HG03457 (cell line): ENCODE results near the gene CSGALNACT2.

Experiments used
- ATAC-seq: cut with Tn5 transposase; IDR thresholded peaks from one replicate; pipeline ENCODE4 v1.9.1; 2021; ENCODE audit warnings: moderate number of reproducible peaks; ENCODE audit not compliant: unreplicated experiment

The CSGALNACT2 gene

DNA sequence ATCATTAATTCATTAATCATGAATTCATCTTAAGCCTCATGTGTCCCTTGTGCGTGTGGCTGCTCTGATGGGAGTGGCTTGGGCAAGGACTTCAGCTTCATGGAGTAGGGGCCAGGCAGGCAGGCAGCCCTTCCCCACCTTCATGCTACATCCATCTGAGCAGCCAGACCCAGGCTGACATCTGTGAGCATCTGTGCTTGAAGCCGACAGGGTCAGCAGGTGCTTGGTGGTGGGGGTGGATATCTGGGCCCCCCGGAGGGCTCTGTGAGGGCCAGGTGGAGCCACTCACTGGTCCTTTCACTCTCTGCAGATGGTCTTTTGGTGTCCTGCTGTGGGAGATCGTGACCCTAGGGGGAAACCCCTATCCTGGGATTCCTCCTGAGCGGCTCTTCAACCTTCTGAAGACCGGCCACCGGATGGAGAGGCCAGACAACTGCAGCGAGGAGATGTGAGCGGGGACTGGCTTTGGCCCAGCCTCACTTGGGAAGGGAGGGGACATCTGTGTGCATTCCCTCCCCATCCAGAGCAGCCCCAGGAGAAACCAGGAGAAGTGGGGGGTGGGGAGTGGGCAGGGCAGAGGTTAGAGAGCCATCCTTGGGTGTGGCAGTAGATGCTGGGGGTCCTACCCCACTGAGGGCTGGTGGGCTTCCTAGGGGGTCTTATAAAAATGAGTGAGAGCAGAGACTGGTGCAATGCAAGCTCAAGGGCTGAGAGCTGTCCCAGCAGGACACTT, 14.7 kb upstream of the CSGALNACT2 start:
- no peak for ATAC-seq

DNA sequence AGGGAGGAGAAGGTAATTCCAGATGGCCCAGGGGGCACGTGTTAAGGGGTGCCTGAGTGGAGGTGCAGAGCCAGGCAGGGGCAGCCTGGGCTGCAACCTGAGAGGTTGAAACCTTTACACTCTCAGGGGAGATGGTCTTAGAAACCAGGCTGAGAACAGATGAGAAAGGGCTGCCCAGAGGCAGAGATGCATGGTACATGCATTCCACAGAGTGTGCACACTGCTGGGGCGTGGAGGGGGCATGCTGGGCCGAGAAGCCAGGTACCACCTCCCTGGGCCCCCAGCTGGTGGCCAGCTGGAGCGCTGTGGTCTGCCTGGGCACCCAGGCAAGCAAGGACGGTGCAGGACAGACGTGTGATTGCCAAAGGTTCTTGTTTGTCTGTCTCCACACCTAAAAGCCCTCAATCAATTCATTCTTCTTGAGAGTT, 14.1 kb upstream of the CSGALNACT2 start:
- ATAC-seq, result no peak

DNA sequence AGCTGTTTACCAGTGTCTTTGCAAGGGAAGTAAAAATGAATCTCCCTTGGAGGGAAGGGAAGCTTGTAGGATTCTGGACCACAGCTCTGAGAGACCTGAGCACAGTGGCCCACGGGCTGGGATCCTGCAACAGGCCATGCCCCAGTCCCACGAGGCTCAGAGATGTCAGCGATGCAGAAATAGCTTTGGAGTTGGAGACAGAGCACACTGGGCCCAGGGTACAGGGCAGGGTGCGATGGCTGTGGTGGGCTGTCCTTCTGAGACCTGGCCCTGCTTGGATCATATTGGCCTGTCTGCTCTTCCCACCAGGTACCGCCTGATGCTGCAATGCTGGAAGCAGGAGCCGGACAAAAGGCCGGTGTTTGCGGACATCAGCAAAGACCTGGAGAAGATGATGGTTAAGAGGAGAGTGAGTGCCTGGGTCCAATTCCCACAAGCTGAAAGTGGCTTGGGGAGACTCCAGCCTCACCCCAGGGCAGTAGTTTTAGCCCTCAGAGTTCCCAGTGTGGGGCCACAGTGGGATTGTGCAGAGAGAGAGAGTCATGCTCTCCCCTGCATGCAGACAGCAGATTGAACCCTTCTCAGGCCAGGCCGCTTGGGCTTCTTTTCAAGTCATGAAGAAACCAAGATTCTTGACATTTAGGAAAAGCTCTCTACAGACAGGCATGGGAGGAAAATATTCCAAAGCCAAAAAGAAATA, 13.5 kb upstream of the CSGALNACT2 start:
- ATAC-seq, result no peak

DNA sequence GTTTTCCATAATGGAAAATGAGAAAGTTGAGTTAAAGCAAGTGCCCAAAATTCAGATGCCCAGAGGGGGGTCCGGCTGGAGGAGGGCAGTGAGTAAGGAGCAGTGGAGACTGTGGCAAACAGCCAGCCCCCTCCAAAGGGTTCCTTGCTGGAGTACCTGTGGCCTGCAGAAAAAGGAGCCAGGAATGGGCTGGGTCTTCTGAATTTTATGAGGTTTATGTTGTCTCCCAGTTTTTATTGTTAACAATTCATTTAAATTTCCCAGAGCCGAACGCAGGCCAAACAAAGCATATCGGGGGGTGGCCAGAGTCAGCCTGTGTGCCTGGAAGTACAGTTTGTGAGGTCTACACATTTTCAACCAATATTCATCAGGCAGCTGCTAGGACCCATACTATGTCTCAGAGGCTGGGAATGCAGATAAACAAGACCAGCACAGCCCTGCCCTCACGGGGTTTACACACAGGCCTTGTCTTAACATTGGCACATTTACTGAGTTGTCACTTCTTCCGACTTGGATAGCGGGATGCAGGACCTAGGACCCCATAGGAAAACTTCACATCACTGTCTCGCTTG, 12.9 kb upstream of the CSGALNACT2 start:
- no peak for ATAC-seq

DNA sequence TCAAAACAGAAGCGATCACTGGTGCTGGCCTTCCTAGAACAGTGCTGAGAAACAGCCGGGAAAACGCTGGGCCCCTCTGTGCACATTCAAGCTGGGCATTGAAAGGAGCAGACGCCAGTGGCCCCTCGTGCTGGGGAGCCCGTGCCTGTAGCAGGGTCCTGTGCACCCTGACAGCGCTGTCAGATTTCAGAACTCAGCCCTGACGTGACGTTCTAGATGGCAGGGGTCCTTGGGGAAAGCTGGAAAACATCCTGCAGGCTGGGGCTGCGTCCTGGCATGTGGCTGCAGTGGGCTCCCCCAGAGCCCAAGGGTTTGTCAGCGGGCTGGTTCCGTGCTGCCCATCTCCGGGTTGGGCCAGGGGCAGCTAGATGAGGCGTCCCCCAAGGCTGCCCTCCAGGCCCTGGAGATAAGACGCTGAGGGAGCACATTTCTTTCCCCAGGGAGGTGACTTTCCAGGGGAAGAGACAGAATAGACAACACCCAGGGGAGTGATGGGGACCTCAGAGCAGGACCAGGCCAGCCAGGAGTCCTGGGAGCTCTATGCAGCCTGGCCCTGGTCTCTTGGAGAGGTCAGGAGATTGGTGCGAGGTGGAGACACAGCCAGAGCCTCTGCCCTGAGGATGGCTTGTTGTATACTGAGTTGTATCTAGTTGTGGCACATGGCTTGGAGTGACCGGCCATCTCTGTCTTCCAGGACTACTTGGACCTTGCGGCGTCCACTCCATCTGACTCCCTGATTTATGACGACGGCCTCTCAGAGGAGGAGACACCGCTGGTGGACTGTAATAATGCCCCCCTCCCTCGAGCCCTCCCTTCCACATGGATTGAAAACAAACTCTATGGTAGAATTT, 12.1 kb upstream of the CSGALNACT2 start:
- no peak for ATAC-seq

DNA sequence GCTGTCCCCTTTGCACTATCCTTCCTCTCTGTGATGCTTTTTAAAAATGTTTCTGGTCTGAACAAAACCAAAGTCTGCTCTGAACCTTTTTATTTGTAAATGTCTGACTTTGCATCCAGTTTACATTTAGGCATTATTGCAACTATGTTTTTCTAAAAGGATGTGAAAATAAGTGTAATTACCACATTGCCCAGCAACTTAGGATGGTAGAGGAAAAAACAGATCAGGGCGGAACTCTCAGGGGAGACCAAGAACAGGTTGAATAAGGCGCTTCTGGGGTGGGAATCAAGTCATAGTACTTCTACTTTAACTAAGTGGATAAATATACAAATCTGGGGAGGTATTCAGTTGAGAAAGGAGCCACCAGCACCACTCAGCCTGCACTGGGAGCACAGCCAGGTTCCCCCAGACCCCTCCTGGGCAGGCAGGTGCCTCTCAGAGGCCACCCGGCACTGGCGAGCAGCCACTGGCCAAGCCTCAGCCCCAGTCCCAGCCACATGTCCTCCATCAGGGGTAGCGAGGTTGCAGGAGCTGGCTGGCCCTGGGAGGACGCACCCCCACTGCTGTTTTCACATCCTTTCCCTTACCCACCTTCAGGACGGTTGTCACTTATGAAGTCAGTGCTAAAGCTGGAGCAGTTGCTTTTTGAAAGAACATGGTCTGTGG, 11.4 kb upstream of the CSGALNACT2 start:
- no peak for ATAC-seq

DNA sequence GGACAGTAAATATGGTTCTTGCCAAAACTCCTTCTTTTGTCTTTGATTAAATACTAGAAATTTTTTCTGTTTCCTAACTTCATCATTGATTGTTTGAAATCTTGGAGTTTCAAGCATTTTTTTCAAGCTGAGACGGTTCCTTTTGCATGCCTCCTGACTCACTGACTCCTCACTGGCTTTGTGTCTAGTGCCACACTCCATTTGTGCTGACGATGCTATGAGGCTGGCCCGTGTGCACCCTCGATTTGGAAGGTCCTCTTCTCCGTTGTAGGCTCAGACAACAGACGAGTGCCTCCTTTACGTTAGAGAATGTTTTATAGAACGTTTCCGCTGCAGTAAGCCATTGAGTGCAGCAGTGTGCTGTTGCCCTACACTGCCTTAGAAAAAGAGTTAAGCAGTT, 10.8 kb upstream of the CSGALNACT2 start:
- ATAC-seq, result no peak

DNA sequence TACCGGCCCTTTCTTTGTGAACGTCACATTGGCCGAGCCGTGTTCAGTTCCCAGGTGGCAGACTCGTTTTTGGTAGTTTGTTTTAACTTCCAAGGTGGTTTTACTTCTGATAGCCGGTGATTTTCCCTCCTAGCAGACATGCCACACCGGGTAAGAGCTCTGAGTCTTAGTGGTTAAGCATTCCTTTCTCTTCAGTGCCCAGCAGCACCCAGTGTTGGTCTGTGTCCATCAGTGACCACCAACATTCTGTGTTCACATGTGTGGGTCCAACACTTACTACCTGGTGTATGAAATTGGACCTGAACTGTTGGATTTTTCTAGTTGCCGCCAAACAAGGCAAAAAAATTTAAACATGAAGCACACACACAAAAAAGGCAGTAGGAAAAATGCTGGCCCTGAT, 9.9 kb upstream of the CSGALNACT2 start:
- no peak for ATAC-seq

DNA sequence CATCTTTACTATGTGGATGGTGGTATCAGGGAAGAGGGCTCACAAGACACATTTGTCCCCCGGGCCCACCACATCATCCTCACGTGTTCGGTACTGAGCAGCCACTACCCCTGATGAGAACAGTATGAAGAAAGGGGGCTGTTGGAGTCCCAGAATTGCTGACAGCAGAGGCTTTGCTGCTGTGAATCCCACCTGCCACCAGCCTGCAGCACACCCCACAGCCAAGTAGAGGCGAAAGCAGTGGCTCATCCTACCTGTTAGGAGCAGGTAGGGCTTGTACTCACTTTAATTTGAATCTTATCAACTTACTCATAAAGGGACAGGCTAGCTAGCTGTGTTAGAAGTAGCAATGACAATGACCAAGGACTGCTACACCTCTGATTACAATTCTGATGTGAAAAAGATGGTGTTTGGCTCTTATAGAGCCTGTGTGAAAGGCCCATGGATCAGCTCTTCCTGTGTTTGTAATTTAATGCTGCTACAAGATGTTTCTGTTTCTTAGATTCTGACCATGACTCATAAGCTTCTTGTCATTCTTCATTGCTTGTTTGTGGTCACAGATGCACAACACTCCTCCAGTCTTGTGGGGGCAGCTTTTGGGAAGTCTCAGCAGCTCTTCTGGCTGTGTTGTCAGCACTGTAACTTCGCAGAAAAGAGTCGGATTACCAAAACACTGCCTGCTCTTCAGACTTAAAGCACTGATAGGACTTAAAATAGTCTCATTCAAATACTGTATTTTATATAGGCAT, 9.1 kb upstream of the CSGALNACT2 start:
- ATAC-seq, result no peak

DNA sequence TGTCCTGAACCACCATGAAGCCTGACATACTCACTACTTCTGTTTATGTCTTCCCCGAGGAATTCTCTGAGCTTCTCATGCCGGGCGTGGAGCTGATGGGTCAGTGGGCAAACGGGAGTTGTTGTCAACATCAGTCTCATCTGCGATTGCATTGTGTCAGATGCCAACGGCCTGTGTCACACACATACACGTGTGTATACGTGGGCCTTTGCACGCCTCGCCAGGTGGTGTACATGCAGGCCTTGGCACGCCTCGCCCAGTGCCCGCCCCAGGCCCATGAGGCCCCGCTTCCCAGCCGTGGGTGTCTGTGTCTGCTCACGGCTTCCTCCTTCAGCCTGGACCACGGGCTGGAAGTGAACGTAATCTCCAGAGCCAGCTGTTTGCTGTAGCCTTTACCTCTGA, 7.5 kb upstream of the CSGALNACT2 start:
- ATAC-seq, result no peak

DNA sequence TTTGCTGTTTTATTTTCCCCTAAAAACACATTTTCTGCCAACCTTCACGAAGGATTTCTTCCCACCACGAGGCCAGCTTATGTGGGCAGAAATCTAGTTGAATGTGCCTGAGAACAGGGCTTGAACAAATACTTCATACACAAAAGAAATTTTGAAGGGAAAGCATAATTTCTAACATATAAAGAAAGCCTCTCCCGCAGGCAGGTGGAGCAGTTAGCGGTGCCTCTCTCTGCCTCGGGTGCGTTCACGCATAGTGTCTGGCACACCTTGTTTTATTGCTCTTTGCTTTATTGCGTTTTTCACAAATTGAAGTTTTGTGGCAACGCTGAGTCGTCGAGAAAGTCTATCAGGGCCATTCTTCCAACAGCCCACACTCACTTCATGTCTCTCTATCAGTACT, 7.0 kb upstream of the CSGALNACT2 start:
- ATAC-seq, result no peak

DNA sequence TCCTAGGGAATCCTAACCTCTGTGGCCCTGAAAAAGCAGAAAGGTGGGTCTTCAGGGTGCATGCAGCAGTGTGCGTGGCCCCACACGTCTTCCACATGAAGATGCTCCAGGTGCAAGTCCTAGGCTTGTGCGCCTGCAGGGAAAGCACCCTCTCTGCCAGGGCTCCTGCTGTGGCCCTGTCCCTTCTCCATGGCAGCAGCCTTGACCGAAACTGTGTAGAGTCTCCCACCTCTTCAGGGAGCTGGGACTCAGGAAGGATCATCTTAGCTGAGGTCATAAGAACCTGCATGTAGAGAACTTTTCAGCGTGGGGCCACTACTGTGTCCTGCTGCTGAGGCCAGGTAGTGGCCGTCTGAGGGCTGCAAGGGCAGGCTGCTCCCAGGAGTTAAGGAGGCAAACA, 6.3 kb upstream of the CSGALNACT2 start:
- ATAC-seq, result no peak

DNA sequence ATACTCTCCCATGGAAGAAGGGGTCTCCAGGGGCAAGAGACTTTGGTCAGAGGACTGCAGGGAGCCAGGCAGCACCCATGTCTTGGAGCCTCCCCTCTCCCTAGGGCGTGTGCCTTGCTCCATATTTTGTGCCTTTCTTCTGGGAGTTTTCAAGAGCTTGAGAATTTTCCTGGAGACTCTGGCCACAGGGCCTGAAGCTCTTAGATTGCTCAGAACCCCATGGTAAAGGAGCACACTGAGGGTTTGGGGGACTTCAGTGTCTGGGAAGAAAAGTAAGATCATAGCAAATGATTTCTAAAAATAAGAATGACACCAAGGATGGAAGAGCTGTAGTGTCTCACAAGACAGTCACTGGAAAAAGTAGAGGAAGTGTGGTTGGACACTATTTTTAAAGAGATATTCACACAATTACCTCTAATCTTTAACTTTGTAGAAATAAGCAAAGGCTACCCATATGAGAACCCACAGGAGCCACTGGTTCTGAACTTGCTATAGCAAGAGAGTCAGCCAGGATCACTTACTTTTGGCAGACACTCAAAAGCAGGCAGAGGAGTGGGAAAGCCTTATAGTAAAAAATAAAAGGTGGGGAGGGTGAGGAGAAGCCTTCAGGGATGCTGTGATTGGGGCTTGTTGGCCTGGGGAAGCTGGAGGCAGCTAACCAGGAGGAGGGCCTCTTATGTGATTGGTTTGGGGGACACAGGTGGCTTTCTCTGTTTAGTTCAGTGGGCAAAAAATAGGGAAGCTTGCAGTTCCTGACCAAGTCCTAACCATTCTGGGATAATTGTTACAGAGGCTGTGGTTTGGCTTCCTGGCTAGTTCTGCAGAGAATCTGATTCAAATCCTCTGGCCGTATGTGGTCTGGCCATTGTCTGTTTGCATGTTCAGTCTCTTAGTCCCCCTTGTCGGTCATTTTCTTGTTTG, 5.1 kb upstream of the CSGALNACT2 start:
- no peak for ATAC-seq

DNA sequence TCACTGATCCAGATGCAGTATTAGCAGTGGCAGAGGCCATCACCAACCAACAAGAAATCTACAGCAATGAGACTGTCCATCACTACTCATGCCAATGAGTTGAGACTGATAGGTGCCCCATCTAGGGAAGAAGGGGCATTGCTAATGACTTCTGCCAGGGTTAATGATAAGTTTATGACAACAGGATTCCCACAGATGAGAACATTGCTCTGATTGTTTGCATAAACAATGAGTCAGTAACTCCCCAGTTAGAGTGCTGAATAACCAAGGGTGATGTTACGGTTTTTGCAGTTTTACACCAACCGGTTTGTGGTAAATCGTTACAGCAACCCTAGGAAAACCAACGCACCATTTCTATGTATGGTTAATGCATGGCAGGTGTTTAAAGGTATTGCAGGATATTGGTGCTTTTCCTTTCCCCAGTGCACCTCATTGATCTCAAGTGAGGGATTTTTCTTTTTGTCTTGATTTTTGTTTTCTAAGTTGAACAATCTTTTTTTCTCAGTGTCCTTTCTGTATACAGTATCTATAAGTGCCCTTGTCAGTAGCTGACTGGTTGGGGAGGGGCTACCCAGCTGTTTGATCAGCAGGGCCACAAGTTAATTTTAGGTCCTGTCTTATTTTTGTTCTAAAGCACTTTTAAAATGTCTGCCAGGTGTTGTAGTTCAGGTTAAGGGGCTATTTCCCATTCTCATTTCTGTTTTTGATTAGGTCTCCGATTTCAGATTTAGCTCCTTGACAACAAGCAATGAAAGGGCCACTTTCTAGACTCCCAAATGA, 3.9 kb upstream of the CSGALNACT2 start:
- no peak for ATAC-seq

DNA sequence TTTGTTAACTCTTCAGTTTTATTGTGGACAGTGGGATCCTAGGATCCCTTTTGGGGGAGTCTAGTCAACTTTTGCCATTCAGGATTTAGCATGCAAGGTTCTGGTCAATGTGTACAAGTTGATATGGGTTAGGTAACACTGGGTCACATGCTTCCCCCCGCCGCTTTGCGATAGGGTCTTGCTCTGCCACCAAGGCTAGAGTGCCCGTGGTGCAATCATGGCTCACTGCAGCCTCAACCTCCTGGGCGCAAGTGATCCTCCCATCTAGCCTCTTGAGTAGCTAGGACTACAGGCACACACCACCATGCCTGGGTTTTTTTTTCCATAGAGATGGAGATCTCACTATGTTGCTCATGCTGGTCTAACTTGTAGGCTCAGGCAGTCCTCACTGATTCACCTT, 3.2 kb upstream of the CSGALNACT2 start:
- ATAC-seq, result no peak

DNA sequence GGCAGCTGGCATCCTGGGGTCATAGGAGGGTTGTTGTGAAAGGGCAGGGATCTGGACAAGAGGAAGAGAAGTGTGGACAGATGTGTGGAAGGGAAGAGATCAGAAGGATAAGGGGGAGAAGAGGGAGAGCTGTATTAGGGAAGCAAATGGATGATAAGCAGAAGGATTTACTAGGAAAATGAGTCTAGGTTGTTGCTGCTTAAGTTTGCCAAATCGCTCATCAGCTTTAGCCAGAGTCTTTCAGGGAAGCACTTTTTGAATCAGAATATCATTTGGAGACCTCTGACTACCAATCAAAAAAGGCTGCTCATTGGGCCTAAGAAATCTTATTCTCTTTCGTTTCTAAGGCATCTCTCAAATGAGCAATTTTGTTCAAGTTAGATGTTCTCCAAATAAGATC, 2.6 kb upstream of the CSGALNACT2 start:
- ATAC-seq, result no peak

DNA sequence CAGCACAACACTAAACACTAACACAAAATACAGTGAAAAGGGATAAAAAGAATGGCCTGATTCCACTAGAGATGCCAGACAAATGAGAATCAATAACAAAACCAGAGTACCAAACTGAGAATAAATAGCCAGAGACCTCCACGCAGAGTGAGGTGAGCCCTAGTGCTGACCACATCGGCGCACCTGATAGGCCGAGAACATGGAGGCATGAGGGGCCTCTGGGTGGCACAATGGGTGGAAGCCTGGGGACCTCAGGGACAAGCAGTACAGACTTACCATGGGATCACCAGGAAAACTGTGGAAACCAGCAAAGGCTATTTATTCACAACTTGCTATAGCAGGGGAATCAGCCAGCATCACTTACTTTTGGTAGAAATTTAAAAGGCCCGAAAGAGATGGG, 1.8 kb upstream of the CSGALNACT2 start:
- ATAC-seq, result no peak

DNA sequence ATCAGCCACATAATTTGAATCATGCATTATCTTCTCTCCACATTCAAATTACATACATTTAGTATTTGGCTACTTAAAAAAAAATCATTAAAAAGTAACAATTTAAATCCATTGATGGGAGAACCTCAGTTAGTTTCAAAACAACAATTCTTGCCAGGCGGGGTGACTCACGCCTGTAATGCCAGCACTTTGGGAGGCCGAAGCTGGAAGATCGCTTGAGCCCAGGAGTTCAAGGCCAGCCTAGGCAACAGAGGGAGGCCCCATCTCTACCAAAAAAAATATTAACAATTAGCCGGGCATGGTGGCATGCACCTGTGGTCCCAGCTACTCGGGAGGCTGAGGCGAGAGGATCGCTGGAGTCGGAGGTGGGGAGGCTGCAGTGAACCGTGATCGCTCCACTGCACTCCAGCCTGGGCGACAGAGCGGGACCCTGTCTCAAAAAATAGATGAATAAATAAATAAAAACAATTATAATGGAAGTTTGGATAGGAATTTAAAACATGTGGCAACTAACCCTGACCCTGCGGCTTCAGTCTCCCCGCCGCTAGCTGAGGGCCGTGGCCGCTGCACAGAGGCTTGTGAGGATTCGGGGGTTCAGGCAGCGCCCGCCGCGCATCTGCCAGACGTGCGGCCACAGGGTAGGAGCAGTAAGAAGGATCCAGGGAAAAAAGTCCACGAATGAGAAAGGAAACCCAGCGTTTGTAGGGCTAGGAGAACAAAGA, 1.1 kb upstream of the CSGALNACT2 start:
- no peak for ATAC-seq
